Neural cell (in vitro differentiated cells): Measurements from ENCODE around the gene HAND1. TPM values are rescaled to one million over a fixed set of nuclear protein-coding genes. Genes with fewer than 3 reads are reported as not detected.

Experiments
- H2AFZ ChIP-seq: fragments of 200-600, 300-800 bp; sonication (generic), shearing (Covaris generic); 2 replicates; pipeline ENCODE4 v1.6.0; 2014; ENCODE audit warnings: low read depth, mild to moderate bottlenecking, antibody characterized with exemption, low read length, moderate library complexity
- H3F3A ChIP-seq: fragments of 200-600 bp; shearing (Covaris generic); 2 replicates; pipeline ENCODE4 v1.6.1; 2016; ENCODE audit warnings: mild to moderate bottlenecking, moderate library complexity, mixed read lengths, antibody characterized with exemption, low read length; ENCODE audit not compliant: insufficient read depth, poor library complexity, severe bottlenecking
- H3K27ac ChIP-seq: fragments of 200-600, 300-800 bp; sonication (generic), shearing (Covaris generic); 2 replicates; pipeline ENCODE4 v1.5.1; 2014; ENCODE audit warnings: mild to moderate bottlenecking, low read length, moderate library complexity
- H3K27me3 ChIP-seq: fragments of 300-800, 200-600 bp; sonication (generic), shearing (Covaris generic); 2 replicates; pipeline ENCODE4 v1.6.0; 2014; ENCODE audit warnings: mild to moderate bottlenecking, low read depth, low read length, moderate library complexity; ENCODE audit not compliant: insufficient read depth
- H3K36me3 ChIP-seq: fragments of 300-800, 200-600 bp; sonication (generic), shearing (Covaris generic); 2 replicates; pipeline ENCODE4 v1.5.1; 2014; ENCODE audit warnings: mild to moderate bottlenecking, antibody characterized with exemption, low read length, moderate library complexity; ENCODE audit not compliant: insufficient read depth
- H3K4me2 ChIP-seq: fragments of 300-800, 200-600 bp; sonication (generic), shearing (Covaris generic); 2 replicates; pipeline ENCODE4 v1.6.0; 2014; ENCODE audit warnings: mild to moderate bottlenecking, low read length
- H3K4me3 ChIP-seq: fragments of 300-800, 200-600 bp; sonication (generic), shearing (Covaris generic); 2 replicates; pipeline ENCODE4 v1.5.1; 2014; ENCODE audit warnings: mild to moderate bottlenecking, low read length, moderate library complexity
- H3K79me2 ChIP-seq: fragments of 200-600 bp; shearing (Covaris generic); replicated peaks from 2 replicates; pipeline ENCODE4 v1.6.0; 2014; ENCODE audit warnings: mild to moderate bottlenecking, low read length, moderate library complexity; ENCODE audit not compliant: insufficient read depth
- H3K9ac ChIP-seq: fragments of 300-800, 200-600 bp; sonication (generic), shearing (Covaris generic); 2 replicates; pipeline ENCODE4 v1.6.1; 2016; ENCODE audit warnings: mild to moderate bottlenecking, low read length, mixed read lengths
- H3K9me2 ChIP-seq: fragments of 200-600 bp; shearing (Covaris generic); 2 replicates; pipeline ENCODE4 v1.6.1; 2016; ENCODE audit warnings: mild to moderate bottlenecking, low read length, mixed read lengths; ENCODE audit not compliant: insufficient read depth
- H3K9me3 ChIP-seq: fragments of 200-600, 300-800 bp; sonication (generic), shearing (Covaris generic); 2 replicates; pipeline ENCODE4 v1.6.1; 2016; ENCODE audit warnings: mild to moderate bottlenecking, mixed run types, low read length, moderate library complexity, mixed read lengths
- H4K20me1 ChIP-seq: fragments of 200-600 bp; shearing (Covaris generic); 2 replicates; pipeline ENCODE4 v1.6.1; 2016; ENCODE audit warnings: mild to moderate bottlenecking, mixed run types; ENCODE audit not compliant: insufficient read depth
- EP300 ChIP-seq: fragments of 450-650 bp; conservative IDR thresholded peaks from 2 replicates; pipeline ENCODE4 v1.6.1; 2014; ENCODE audit warnings: antibody characterized with exemption, mild to moderate bottlenecking, moderate library complexity; ENCODE audit not compliant: poor library complexity, severe bottlenecking
- EZH2 ChIP-seq: fragments of 200-600, 300-800 bp; shearing (Covaris generic), sonication (generic); IDR thresholded peaks from 2 replicates; pipeline ENCODE4 v1.6.1; 2014; ENCODE audit warnings: antibody characterized with exemption, low read length, borderline replicate concordance, mild to moderate bottlenecking; ENCODE audit not compliant: insufficient read depth, poor library complexity, severe bottlenecking
- MXI1 ChIP-seq: fragments of 450-650 bp; conservative IDR thresholded peaks from 2 replicates; pipeline ENCODE4 v1.6.1; 2014; ENCODE audit warnings: antibody characterized with exemption, mild to moderate bottlenecking; ENCODE audit not compliant: poor library complexity, severe bottlenecking
- RAD21 ChIP-seq: fragments of 450-650 bp; conservative IDR thresholded peaks from 2 replicates; pipeline ENCODE4 v1.6.1; 2014; ENCODE audit warnings: antibody characterized with exemption, mild to moderate bottlenecking, moderate library complexity
- TAF1 ChIP-seq: IDR thresholded peaks from 2 replicates; pipeline ENCODE4 v1.6.1; 2012; ENCODE audit warnings: low read depth
- polyA plus RNA-seq: library from polyadenylated mRNA; depleted of rRNA; stranded (reverse); fragments of >200 nt; gene quantifications from 2 replicates; pipeline ENCODE4 v1.2.3, GENCODE V29; 2014
- TF ChIP-seq, protein P1 (sequence below): fragments of 450-650 bp; IDR thresholded peaks from 2 replicates; pipeline ENCODE4 v1.5.1; 2014; ENCODE audit warnings: antibody characterized with exemption, mild to moderate bottlenecking, moderate library complexity; ENCODE audit not compliant: poor library complexity, severe bottlenecking
- TF ChIP-seq, protein P2 (sequence below): IDR thresholded peaks from 2 replicates; pipeline ENCODE4 v1.6.1; 2012; ENCODE audit warnings: borderline replicate concordance

The HAND1 gene
- polyA plus RNA-seq, 1 donor from 2014 or later = not detected

DNA sequence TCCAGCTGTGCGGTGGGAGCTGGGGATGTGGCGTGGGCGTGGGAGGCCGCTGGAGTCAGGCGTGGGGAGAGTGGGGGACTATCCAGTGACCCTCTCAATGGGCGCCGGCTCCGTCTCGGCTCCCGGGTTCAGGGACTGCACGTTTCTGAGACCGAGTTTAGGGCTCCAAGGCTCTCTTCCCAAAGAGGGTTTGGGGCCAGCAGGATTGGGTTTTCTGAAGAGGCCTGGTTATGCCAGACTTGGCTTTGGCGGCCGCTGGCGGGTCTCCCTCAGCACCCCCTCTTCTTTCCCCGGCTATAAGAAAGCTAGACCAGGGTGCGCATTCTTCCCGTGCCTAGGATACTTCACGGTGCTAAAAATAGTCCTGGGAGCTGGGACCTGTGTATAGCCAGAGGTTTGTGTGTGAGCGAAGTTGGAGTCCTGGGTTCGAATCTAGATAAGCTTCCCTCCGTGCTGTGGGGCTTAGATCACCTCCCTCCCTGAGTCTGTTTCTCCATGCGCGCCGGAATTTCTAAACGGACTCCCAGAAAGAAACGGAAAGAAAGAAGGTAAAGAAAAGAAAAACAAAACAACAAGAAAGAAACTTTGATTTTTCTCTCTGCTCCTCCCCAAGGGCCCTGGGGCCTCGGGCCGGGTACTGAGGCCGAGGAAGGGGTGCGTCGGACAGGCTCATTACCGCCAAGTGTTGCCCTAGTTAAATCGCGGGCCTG is 5.0 kb downstream of the HAND1 start:
- Histone ChIP-seq H3K9ac (no peak overlapping the region), H3F3A (no peaks in the 10 kb centered on the region), H4K20me1 (no peaks in the 10 kb centered on the region), H3K79me2 (no peaks in the 10 kb centered on the region), H3K9me2 (no peaks in the 10 kb centered on the region), H3K27ac (no peak overlapping the region), H2AFZ (no peak overlapping the region), H3K4me2 (no peak overlapping the region), H3K9me3 (no peaks in the 10 kb centered on the region), H3K4me3 (no peak overlapping the region), H3K27me3 (peaks cover 92% of the 10 kb centered on the region), H3K36me3 (no peaks in the 10 kb centered on the region)
- peak; percentile 69 for TF ChIP-seq EZH2
- TF ChIP-seq RAD21 = no peak

DNA sequence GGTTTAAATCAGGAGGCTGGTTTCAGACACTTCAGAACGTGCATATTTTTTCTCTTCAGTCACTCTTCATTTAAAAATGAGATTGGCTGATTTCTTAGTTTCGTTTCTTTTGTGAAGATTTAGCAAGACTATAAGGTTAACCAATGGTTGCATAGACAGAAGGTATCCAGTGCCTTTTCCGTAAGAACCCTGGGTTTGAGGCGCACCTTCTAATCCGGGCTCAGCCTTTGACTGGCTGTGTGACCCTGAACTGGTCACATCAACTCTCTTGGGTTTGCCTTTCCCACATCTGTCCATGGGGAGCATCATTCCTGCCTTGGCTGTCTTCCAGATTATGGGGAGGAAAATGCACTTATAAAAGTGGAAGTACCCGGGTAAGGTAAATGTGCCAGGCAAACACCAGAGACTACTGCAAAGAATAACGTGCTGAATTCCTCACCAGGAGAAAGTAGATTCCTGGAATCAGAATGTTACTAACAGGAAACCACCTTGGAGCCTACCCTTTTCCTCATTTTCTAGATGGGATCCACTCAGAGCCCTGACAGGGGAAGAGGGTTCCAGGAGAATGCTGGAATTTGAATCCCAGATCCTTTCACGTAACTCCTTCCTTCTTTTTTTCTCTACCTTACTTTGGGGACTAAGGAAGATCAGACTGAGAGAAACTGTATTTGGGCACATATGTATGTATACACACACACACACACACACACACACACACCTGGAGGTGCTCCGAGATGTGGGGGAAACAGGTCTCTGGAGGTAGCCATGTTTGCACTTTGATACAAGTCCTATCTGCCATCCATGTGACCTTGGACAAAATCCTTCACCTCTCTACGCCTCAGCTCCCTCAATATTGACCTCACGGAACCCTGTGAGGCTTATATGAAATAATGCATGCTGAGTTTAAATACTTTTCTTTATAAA is 6.8 kb downstream of the HAND1 start:
- H3K36me3 ChIP-seq = no peaks in the 10 kb centered on the region
- H3K4me2 ChIP-seq = no peak overlapping the region
- no peak overlapping the region for H3K9ac ChIP-seq
- H3K4me3 ChIP-seq = no peak overlapping the region
- no peaks in the 10 kb centered on the region for H3F3A ChIP-seq
- H3K27me3 ChIP-seq = peaks cover 87% of the 10 kb centered on the region
- H4K20me1 ChIP-seq = no peaks in the 10 kb centered on the region
- H3K9me3 ChIP-seq = no peaks in the 10 kb centered on the region
- H2AFZ ChIP-seq = no peak overlapping the region
- H3K79me2 ChIP-seq = no peaks in the 10 kb centered on the region
- no peak overlapping the region for H3K27ac ChIP-seq
- TF ChIP-seq, protein P1, sequence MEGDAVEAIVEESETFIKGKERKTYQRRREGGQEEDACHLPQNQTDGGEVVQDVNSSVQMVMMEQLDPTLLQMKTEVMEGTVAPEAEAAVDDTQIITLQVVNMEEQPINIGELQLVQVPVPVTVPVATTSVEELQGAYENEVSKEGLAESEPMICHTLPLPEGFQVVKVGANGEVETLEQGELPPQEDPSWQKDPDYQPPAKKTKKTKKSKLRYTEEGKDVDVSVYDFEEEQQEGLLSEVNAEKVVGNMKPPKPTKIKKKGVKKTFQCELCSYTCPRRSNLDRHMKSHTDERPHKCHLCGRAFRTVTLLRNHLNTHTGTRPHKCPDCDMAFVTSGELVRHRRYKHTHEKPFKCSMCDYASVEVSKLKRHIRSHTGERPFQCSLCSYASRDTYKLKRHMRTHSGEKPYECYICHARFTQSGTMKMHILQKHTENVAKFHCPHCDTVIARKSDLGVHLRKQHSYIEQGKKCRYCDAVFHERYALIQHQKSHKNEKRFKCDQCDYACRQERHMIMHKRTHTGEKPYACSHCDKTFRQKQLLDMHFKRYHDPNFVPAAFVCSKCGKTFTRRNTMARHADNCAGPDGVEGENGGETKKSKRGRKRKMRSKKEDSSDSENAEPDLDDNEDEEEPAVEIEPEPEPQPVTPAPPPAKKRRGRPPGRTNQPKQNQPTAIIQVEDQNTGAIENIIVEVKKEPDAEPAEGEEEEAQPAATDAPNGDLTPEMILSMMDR = no peak
- no peak for TF ChIP-seq MXI1
- no peak for TF ChIP-seq EP300
- TF ChIP-seq TAF1 = no peak
- TF ChIP-seq, protein P2, sequence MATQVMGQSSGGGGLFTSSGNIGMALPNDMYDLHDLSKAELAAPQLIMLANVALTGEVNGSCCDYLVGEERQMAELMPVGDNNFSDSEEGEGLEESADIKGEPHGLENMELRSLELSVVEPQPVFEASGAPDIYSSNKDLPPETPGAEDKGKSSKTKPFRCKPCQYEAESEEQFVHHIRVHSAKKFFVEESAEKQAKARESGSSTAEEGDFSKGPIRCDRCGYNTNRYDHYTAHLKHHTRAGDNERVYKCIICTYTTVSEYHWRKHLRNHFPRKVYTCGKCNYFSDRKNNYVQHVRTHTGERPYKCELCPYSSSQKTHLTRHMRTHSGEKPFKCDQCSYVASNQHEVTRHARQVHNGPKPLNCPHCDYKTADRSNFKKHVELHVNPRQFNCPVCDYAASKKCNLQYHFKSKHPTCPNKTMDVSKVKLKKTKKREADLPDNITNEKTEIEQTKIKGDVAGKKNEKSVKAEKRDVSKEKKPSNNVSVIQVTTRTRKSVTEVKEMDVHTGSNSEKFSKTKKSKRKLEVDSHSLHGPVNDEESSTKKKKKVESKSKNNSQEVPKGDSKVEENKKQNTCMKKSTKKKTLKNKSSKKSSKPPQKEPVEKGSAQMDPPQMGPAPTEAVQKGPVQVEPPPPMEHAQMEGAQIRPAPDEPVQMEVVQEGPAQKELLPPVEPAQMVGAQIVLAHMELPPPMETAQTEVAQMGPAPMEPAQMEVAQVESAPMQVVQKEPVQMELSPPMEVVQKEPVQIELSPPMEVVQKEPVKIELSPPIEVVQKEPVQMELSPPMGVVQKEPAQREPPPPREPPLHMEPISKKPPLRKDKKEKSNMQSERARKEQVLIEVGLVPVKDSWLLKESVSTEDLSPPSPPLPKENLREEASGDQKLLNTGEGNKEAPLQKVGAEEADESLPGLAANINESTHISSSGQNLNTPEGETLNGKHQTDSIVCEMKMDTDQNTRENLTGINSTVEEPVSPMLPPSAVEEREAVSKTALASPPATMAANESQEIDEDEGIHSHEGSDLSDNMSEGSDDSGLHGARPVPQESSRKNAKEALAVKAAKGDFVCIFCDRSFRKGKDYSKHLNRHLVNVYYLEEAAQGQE = no peak
- no peak for TF ChIP-seq EZH2
- H3K9me2 ChIP-seq = no peaks in the 10 kb centered on the region
